HUDEP-2 (cell line): ENCODE measurements around the gene COPS7A.

Experiments
- DNase-seq, 76 experiments: peaks; one replicate each; lab custom pipeline; 2025; ENCODE audit not compliant: unreplicated experiment in 76 of 76; lab: John Stamatoyannopoulos, UW

COPS7A gene

DNA sequence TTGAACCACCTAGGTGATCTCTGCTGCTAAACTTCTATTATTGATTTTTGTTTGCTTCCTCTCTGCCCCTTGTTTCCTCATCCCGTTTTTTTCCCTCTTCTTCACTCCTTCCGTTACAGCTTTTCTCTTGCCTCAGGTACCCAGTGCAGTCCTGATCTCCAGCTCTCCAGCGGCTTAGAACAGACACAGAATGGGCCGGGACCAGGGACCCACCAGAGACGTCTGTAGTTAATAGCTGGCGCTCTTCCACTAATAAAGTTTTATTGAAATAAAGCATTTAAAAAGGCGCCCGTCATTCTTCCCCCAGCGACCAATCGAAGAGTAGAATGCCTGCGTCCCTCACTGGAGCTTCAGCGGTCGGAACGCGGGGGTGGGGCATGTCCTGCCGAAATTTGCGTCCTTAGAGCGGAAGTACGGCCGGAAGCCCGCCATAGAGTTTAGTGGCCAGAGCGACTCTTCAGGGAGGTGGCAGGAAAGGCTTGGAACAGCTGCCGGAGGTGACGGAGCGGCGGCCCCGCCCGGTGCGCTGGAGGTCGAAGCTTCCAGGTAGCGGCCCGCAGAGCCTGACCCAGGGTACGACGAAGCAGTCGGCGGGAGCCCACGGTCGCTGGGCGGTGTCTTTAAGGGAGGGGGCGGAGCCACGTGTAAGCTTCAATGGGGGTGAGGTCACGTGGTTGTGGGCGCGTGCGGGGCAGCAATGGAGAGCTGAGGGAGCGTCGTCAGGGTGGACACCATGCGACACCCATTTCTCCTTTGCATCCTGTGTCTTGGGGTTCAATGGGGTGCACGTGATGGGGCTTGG lies at the start of gene COPS7A:
Gene COPS7A (plus strand): TSS at position 440 of the 802 bp plus-strand sequence. CDS start 611 bp downstream, outside the sequence.
- peak in 75 of 76 experiments; percentile 65 to 99 (median 98) for DNase-seq

DNA sequence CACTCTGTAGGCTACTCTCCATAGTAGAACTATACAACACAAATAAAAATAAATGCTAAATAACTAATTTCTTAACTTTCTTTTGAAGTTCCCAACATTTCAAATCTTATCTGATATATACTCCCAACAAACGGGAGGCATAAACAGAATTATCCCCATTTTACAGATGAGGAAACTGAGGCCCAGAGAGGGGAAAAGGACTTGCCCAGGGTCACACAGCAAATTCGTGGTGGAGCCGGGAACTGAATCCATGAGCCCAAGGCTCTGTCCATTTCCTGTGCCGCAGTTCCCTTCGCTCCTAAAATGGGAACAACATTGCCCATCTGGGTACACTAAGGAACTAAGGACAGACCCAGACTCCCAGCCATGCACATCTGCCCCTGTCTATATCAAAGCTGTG lies 46.9 kb upstream of the COPS7A start:
- no peak for DNase-seq

DNA sequence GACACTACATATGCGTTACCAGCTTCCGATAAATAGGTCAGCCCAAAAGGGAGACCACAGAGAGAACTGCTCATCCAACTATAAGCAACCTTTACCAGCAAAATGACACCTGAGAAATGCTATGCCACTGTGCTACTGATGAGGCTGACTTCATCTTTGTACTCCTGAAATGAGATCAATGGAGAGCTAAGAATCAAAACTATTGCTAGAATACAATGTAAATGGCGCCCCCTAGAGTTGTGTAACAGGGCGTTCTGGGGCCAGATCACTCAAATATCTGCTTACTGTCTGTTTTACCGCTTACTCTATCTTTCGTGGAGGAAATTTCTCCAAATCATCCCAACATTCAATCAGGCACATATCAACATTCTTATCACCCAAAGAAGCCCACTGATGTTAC lies 39.2 kb upstream of the COPS7A start:
- peak in 32 of 76 experiments; percentile 3 to 59 (median 24) for DNase-seq

- no peak for DNase-seq
These were observed 38.0 kb upstream of the COPS7A start for GRCh38 chr12:6685814-6686213.

DNA sequence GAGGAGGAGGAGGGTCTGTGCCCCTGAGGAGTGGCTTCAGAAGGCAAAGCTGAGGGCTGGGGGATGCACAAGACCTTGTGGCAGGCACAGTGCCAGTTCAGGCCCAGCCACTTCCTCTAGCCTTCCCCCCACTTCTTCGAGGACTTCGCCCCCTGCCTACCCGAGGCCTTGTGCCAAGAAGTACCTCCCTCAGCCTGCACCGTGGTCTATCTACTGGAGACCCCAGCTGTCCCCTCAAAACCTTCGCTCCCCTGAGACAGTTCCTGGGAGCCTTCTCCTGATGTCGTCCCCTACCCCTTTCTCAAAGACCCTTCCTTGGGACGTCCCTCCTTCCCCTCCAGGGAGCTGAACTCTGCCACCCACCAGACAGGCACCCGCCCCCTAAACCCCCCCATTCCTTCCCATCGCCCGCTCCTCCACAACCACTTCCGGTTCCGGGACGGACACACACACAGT lies 35.3 kb upstream of the COPS7A start:
- DNase-seq = peak in 12 of 76 experiments; percentile 12 to 82 (median 56)

DNA sequence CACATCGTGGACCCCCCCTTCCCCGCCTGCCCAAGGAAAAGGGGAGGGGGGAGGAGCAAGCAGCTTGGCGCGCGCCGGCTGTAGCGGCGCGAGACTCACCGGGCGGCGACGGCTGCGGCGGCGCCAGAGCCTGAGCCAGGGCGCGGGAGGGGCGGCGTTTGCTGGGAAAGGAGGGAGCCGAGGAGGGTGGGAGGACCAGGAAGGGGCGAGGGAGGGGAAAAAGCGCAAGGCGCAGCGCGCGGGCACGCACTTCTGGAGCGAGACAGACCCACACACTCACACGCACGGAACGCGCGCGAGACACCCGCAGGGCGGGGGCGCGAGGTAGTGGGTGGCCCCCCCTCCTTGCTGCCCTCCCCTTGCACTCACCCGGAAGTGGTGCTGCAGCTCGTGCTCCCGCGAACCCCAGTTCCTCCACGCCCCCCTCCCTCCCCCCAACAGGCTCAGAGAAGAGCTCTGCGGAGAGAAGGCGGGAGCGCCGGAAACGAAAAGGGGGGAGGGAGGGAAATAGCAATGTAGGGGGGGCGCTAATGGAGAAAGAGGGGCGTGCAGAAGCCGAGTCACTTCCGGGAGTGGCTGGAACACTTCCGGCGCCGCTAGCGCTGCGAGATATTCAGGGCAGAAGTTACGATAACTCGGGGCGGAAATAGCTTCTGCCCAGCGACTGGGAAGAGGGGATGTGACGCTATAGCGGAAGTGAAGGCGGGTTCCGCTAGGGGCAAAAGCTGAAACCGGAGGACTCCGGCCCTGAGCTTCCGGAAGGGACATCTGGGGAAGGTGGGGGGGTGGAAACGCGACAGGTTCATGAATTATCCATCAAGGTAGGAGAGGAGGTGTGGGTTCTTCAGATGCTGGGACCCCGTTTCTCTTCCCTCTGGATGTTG lies 34.6 kb upstream of the COPS7A start, which contains the start of gene ZNF384:
Gene ZNF384 (minus strand): TSS at position 377 of the 884 bp plus-strand sequence. CDS start 9,855 bp downstream, outside the sequence.
- peak; percentile 47 to 100 (median 96) for DNase-seq

DNA sequence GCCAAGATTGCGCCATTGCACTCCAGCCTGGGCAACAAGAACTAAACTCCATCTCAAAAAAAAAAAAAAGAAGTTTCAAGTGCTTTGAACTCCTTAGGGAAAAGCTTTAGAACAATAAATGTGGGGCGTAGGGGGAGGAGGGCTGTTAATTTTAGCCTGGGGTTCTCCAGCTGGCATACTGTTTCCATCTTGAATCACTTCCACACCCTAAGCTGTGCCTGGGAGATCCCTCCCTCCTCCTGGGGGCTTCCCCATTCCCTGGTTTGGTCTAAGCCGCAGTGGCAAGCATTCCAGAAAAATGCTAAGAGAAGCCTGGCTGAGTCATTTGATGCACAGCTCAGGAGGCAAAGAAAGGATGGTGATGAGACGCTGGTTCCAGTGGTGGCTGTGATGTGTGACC lies 32.4 kb upstream of the COPS7A start:
- no peak for DNase-seq

DNA sequence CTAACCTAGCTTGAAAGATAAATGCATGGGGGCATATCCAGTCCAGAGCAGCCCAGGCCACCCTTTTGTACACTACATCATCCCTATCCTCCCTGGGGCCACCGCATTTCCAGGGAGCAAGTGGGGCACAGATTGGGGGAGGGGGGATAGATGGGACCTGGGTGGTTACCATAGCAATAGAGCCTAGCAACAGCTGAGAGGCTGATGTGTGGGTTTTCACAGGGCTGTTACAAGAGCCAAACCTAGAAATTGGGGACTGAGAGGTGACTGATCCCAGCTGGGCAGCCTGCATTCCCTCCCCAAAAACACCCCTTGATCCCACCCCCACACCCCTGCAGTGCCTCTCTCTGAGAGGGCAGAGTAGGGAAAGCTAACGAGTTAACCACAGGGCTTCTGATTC lies 31.0 kb upstream of the COPS7A start:
- DNase-seq = no peak

DNA sequence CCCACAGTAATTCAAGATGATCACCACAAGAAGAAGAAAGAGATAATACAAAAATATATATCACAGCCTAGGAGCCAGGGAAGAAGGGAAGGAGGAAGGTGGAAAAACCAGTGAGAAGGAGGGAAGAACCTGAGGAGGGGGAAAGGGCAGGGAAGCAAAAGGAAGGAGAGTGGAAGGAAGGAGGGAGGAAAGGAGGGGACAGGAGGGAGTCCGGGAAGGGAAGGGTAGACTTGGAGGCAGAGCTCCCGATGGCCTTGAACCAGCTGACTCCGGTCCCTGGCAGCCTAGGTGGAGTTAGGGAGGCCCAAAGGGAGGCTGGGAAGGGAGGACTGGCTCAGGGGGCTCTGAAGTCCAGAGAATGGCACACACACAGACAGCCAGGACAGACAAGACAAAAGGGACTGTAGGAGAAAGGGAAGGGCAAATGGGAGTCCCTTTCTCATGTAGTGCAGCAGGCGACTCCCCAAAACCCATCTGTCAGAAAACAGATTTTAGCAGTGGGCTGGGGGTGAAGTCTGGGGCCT lies 30.0 kb upstream of the COPS7A start:
- DNase-seq = no peak

GRCh38 chr12:6694701-6695100 lies 29.1 kb upstream of the COPS7A start:
- no peak for DNase-seq

GRCh38 chr12:6695313-6696045 lies 28.4 kb upstream of the COPS7A start:
- DNase-seq = no peak

DNA sequence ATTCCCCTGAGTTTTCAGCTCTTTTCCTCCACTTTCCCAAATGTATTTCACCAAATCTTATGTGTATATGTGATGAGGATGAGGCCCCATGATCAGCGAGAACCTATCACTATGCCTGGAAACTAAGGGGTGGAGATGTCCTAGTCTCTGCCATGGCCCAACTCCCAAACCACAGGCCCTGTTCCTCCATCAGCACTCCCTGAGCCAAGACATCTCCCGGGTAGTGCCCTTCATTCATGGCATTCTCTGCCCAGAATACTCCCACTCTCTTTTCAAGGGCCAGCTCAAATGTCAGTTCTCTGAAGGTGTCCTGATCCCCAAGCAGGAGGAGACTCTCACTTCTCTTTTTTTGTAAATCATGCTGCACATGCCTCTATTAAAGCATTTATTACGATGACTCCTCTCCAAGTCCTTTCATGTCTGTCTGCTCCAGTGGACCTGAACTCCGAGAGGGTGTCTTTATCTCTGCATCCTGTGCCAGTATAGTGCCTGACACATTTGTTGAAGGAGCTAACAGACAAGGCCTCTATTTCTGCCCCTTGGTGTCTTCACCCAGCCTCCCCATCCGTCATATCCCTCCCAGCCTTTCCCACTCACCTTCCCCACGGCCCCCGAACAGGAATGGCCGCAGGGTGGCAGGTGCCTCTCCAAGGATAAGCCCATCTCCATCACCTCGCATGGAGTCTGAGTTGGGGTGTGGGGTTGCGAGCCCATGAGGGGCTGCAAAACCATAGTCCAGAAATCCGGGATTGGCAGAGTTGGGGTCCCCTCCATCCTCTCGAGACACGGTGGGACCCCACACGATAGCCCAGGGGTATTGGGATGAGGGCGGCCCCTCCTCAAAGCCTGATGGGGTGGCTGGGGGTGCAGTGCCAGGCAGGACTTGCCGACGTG lies 26.9 kb upstream of the COPS7A start:
- DNase-seq = no peak

GRCh38 chr12:6697584-6698351 lies 26.1 kb upstream of the COPS7A start:
- peak in 24 of 76 experiments; percentile 5 to 38 (median 18) for DNase-seq

DNA sequence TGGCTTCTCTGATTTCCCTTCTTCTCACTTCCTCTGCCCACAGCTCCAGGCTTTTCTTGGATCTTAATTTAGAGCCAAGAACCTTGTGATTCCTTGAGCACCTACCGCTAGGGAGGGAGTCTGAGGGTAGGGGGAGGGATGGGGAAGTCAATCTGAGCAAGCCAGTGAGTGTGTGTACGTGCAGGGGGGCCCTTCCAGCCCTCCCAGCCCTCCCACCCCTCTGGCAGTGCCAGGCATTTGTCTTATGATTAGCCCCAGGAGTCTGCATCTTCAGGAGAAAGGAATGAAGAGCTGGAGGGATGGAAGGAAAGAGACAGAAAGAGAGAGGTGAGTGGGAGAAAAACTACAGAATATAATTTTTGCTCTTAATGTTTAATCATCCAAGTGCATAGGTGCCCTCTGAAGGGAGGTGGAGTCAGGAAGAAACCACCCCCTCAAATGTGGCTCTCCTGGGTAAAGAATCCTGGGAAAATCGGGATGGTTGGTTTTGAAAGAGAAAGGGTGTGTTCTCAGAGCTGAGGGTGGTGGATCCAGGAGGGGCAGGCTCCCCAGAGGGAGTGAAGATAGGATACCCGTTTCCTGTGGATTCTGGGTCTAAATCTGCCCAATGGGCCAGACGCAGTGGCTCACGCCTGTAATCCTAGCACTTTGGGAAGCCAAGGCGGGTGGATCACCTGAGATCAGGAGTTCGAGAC lies 25.3 kb upstream of the COPS7A start:
- no peak for DNase-seq

- no peak for DNase-seq
These were observed 24.4 kb upstream of the COPS7A start for GRCh38 chr12:6699259-6699988.

DNA sequence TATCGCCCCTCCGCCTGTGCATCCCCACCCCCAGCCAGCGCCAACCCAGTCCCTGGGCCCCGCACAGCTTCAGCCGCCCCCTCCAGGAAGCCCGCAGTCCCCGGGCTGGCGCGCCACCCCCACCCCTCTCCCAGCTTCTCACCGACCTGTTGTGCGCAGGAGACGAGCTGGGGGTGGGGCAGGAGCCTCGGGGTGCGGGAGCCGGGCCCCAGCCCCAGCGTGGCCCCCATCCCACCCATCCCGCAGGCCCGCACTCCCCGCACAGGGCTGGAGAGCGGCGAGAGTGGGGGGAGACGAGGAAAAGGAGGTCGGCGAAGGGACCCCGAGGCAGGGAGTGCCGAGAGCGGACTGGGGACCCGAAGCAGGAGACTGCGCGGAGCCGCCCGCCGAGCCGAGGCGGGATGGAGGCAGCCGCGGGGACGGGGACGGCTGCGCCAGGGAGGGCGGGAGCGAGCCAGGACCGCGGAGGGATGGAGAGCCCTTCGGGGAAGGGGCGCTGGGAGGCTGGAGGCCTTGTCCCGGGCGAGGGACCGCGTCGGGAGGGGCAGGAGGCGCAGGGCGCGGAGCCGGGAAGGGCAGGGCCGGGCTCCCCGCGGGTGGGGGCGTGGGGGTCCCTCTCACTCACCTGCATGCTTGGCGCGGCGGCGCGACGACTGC lies 23.7 kb upstream of the COPS7A start:
- DNase-seq = no peak

GRCh38 chr12:6700646-6701051 lies 23.2 kb upstream of the COPS7A start, which contains the start of gene PIANP:
PIANP (minus strand) TSS chr12:6700815; CDS start chr12:6698061, 2,754 bp downstream.
- no peak for DNase-seq
